ENCODE measurements around the gene OGG1. TPM values are rescaled to one million over a fixed set of nuclear protein-coding genes. Genes with fewer than 3 reads are reported as not detected.

OGG1 gene
- total RNA-seq, 2 experiments from 2014 or later: 35.7 to 36.5 TPM

DNA sequence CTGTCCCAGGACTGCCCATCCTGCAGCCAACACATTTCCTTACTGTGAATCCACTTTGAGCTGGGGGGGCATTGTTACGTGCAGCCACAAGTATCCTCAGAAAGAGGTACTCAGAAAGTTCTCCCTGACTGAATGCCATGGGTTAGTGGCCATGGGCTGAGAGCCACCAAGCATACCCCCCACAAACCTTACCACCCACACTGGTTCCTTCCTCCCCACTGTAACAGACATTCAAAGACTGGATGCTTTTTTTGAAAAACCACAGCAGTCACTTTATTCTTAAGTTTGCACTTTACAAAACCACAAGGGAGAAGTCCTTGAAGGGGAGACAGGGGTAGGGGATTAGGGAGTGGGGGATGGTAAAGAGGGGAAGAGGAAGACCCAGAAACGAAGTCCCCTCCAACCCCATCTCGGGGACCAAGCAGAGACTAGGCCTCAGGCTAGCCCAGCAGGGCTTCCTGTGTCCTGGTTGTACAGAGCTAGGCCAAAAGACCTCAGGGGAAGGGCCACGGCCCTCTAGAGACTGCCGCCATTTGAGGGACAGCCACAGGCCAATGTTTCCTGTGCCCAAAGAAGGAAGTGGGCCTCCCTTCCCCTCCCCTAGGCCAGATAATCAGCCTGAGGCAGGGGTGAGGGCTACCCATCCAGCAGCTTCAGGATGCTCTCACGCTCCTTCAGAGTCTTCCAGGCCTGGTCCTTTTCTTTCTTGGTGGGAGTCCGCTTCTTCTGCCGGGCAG, 30.1 kb downstream of the OGG1 start:
- intact Hi-C loops (cut with micrococcal nuclease): loop anchor here (2.0 kb wide), 1 partner anchor 383 kb away; the partner anchor contains the start of gene SETD5
- ChIA-PET POLR2A (interaction anchor here (0.8 to 2.9 kb wide), 6 partner anchors 10 to 166 kb away, joined by 3 to 15 read pairs (median 6); partner anchors contain the start of genes ARPC4, CAMK1 and TADA3), CTCF (interaction anchor here (0.6 to 1.2 kb wide), 3 partner anchors 10 to 153 kb away, joined by 3 to 6 read pairs (median 3); no protein-coding TSS in a partner anchor)
- Mint-ChIP-seq H3K4me1 (ENCODE audit: low read depth) (peaks cover 62% of the 10 kb centered on the region), H3K9me3 (no peaks in the 10 kb centered on the region), H3K4me3 (peak overlapping the region; percentile 39), H3K27ac (peak overlapping the region; percentile 93), H3K27me3 (no peaks in the 10 kb centered on the region), H3K36me3 (peaks cover 38% of the 10 kb centered on the region)
- DNase-seq: peak; percentile 62

DNA sequence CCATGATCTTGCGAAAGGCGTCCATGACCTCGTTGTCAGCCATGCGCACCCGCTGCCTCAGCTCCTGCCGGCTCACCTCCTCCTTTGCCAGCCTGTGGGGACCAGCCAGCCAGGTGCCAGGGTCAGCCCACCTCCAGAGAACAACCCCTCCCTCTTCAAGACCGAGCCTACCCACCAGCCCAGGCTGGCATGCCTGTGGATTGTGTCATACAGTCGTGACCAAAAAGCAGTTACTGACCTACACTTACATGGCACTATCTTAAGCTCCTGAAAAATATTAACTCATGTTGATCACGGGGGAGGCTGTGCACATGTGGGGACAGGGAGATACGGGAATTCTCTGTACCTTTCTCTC, 30.7 kb downstream of the OGG1 start:
- CTCF ChIA-PET: interaction anchor here (0.6 to 1.2 kb wide), 4 partner anchors 10 to 207 kb away, joined by 3 to 4 read pairs (median 3); partner anchors contain the start of gene IL17RC
- POLR2A ChIA-PET: interaction anchor here (0.8 to 2.9 kb wide), 6 partner anchors 10 to 166 kb away, joined by 3 to 15 read pairs (median 6); partner anchors contain the start of genes ARPC4, CAMK1 and TADA3
- no peak for DNase-seq
- Mint-ChIP-seq H3K4me3 (peak overlapping the region; percentile 39), H3K36me3 (peaks cover 44% of the 10 kb centered on the region), H3K4me1 (ENCODE audit: low read depth) (peaks cover 60% of the 10 kb centered on the region), H3K27me3 (no peaks in the 10 kb centered on the region), H3K9me3 (no peaks in the 10 kb centered on the region), H3K27ac (peak overlapping the region; percentile 93)
- intact Hi-C loops (cut with micrococcal nuclease): no loop called here

DNA sequence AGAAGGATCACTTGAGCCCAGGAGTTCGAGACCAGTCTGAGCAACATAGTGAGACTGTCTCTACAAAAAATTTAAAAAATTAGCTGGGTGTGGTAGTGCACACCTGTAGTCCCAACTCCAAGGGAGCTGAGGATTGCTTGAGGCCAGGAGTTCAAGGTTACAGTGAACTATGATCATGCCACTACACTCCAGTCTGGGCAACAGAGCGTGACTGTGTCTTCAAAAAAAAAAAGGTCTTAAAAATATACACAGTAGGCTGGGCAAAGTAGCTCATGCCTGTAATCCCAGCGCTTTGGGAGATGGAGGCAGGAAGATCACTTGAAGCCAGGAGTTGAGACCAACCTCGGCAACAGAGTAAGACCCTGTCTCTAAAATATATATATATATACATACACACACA, 31.2 kb downstream of the OGG1 start:
- H3K27ac Mint-ChIP-seq: peak overlapping the region; percentile 93
- DNase-seq: no peak

DNA sequence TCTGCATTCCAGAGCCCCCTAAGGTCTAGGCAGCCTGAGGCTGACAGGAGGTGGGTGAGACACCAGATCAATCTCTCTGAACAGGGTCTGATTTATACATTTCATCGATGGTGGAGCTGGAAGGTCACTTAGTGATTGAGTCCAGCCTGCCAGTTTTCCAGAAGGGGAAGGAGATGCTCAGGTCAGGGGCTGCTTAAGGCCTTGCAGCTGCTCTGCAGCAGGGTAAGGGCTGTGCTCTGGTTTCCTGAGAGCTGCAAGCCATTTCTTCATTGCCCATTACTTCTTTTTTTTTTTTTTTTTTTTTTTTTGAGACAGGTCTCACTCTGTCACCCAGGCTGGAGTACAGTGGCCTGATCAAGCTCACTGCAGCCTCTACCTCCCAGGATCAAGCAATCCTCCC, 31.8 kb downstream of the OGG1 start:
- intact Hi-C loops (cut with micrococcal nuclease): no loop called here
- Mint-ChIP-seq H3K4me1 (ENCODE audit: low read depth) (peaks cover 62% of the 10 kb centered on the region), H3K36me3 (peaks cover 53% of the 10 kb centered on the region), H3K9me3 (no peaks in the 10 kb centered on the region), H3K27ac (no peak overlapping the region), H3K27me3 (no peaks in the 10 kb centered on the region), H3K4me3 (no peak overlapping the region)
- POLR2A ChIA-PET: interaction anchor here (2.9 kb wide), 1 partner anchor 9 kb away, joined by 15 read pairs; no protein-coding TSS in a partner anchor
- DNase-seq: no peak
- CTCF ChIA-PET: interaction anchor here (0.6 to 1.3 kb wide), 5 partner anchors 11 to 428 kb away, joined by 3 to 8 read pairs (median 3); partner anchors contain the start of genes ARPC4, CRELD1, OGG1 and TADA3

More for the DNA sequence above, 31.2 kb downstream of the OGG1 start:
- Mint-ChIP-seq H3K4me3 (no peak overlapping the region), H3K36me3 (peaks cover 48% of the 10 kb centered on the region), H3K27me3 (no peaks in the 10 kb centered on the region), H3K9me3 (no peaks in the 10 kb centered on the region), H3K4me1 (ENCODE audit: low read depth) (peaks cover 60% of the 10 kb centered on the region)
- ChIA-PET CTCF (interaction anchor here (0.6 to 0.9 kb wide), 3 partner anchors 136 to 428 kb away, joined by 3 to 4 read pairs (median 3); partner anchors contain the start of gene IL17RC), POLR2A (interaction anchor here (1.8 to 2.9 kb wide), 2 partner anchors 10 to 12 kb away, joined by 8 to 15 read pairs; partner anchors contain the start of genes ARPC4 and TADA3)
- intact Hi-C loops (cut with micrococcal nuclease): no loop called here

DNA sequence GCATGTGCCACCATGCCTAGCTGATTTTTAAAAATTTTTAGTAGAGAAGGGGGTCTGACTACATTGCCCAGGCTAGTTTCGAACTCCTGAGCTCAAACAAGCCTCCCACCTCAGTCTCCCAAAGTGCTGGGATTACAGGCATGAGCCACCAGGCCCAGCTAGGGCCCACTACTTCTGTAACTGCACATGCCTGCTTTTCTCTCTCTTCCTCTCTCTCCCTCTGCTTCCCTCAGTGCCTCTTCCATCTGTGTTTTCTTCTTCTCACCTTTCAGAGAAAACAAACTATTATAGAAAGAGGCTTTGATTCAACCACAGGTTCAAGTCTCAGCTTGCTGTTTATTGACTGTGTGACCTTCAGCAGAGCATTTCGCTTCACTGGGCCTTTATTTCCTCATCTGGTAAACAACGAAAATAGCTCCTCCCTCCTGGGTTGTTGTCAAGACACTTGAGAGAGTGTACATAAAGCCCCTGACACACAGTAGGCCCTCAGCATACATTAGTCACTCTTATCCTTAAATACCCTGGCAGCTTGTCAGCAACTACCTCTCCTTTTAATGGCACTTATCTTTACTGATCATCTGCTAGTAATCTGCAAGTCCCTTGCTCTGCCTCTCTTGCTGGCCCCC, 32.3 kb downstream of the OGG1 start:
- intact Hi-C loops (cut with micrococcal nuclease): no loop called here

DNA sequence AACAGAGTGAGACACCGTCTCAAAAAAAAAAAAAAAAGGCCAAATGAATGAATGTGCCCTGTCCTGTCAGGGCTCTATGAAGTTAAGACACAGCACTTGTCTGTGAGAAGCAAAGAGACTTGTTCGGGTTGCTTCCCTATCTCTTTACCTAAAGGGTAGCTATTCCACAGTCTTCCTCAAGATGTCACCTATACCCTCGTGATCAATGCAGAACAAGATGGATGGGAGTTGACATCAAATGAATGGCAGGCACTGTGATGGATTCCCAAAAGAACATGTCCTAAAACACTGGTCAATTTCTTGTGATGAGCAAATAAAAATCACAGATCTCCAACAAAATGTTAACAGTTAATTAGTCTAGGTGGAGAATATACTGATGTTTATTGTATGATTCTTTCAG, 33.0 kb downstream of the OGG1 start:
- H3K27ac Mint-ChIP-seq: no peak overlapping the region
- no peak for DNase-seq
- POLR2A ChIA-PET: interaction anchor here (2.9 kb wide), 1 partner anchor 8 kb away, joined by 15 read pairs; no protein-coding TSS in a partner anchor
- no peaks in the 10 kb centered on the region for H3K9me3 Mint-ChIP-seq
- CTCF ChIA-PET: interaction anchor here (1.0 to 1.3 kb wide), 2 partner anchors 10 to 164 kb away, joined by 3 to 8 read pairs; partner anchors contain the start of genes ARPC4 and TADA3
- no peak overlapping the region for H3K4me3 Mint-ChIP-seq
- intact Hi-C loops (cut with micrococcal nuclease): no loop called here
- H3K27me3 Mint-ChIP-seq: no peaks in the 10 kb centered on the region
- H3K4me1 Mint-ChIP-seq (ENCODE audit: low read depth): peaks cover 62% of the 10 kb centered on the region
- peaks cover 65% of the 10 kb centered on the region for H3K36me3 Mint-ChIP-seq

More for the DNA sequence above, 32.3 kb downstream of the OGG1 start:
- POLR2A ChIA-PET: interaction anchor here (2.9 kb wide), 1 partner anchor 9 kb away, joined by 15 read pairs; no protein-coding TSS in a partner anchor
- peaks cover 59% of the 10 kb centered on the region for H3K36me3 Mint-ChIP-seq
- H3K27ac Mint-ChIP-seq: no peak overlapping the region
- CTCF ChIA-PET: interaction anchor here (0.7 to 1.3 kb wide), 5 partner anchors 11 to 195 kb away, joined by 3 to 8 read pairs (median 3); partner anchors contain the start of genes ARPC4, CRELD1, OGG1 and TADA3
- no peaks in the 10 kb centered on the region for H3K27me3 Mint-ChIP-seq
- peaks cover 62% of the 10 kb centered on the region for H3K4me1 Mint-ChIP-seq (ENCODE audit: low read depth)
- H3K9me3 Mint-ChIP-seq: no peaks in the 10 kb centered on the region
- no peak for DNase-seq
- H3K4me3 Mint-ChIP-seq: no peak overlapping the region

DNA sequence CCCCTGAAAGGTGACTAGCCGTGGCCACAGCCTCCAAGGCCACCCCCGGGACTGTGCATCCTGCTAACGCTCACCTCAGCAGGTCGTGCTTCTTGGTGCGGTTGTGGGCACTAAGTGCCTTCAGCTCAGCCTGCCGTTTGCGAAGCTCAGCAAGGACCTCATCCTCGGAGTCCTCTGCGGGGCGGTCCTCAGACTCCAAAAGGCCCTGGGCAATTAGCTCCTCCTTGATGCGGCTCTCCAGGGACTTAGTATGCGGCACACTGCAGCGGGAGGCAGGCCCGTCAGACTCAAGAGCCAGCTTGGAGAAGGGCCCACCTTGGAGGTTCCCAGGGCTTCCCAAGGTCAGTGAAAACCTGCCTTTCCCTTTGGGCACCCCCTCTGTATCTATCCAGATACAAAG, 34.2 kb downstream of the OGG1 start:
- peaks cover 66% of the 10 kb centered on the region for H3K36me3 Mint-ChIP-seq
- intact Hi-C loops (cut with micrococcal nuclease): no loop called here
- POLR2A ChIA-PET: no interaction called here

DNA sequence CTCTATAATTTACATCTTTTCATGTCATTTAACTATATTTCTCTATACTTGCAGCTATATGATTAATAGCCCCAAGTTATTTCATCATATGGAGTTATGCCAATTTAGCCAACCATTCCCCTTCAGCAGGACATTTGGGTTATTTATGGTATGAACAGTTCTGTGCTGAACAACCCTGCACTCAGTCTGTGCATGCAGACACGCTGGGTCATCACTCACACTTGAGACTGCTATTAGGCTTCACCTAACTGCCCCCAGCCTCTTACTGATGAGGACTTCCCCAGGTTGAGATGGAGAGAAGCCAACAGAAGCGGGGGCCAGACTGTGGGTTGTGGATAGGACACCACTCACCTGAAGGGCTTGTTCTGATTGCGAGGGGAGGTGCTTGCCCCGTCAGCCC, 35.2 kb downstream of the OGG1 start:
- DNase-seq: no peak
- POLR2A ChIA-PET: no interaction called here

More for the DNA sequence above, 34.2 kb downstream of the OGG1 start:
- no peak overlapping the region for H3K4me3 Mint-ChIP-seq
- no peak overlapping the region for H3K27ac Mint-ChIP-seq
- CTCF ChIA-PET: no interaction called here
- no peak for DNase-seq
- peaks cover 55% of the 10 kb centered on the region for H3K4me1 Mint-ChIP-seq (ENCODE audit: low read depth)
- no peaks in the 10 kb centered on the region for H3K9me3 Mint-ChIP-seq
- H3K27me3 Mint-ChIP-seq: no peaks in the 10 kb centered on the region

DNA sequence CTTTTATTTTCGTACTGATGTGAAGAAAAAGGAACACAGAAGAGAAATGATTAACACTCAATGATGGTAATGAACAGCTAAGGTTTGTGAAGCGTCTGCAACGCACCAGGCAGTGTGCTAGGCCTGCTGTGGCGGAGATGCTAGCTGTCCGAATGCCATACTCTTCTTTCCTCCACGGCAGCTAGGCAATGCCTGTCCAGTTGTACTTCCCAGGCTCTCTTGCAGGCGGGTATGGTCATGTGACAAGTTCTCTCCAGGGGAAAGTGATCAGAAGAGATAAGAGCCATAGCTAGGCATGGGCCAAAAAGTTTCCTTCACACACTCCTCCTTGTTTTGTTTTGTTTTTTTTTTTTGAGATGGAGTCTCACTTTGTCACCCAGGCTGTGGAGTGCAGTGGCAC, 35.9 kb downstream of the OGG1 start:
- no peak overlapping the region for H3K27ac Mint-ChIP-seq

More for the DNA sequence above, 35.2 kb downstream of the OGG1 start:
- H3K4me3 Mint-ChIP-seq: no peak overlapping the region
- H3K27ac Mint-ChIP-seq: no peak overlapping the region
- H3K4me1 Mint-ChIP-seq (ENCODE audit: low read depth): peaks cover 55% of the 10 kb centered on the region
- H3K36me3 Mint-ChIP-seq: peaks cover 71% of the 10 kb centered on the region
- H3K27me3 Mint-ChIP-seq: no peaks in the 10 kb centered on the region
- no peaks in the 10 kb centered on the region for H3K9me3 Mint-ChIP-seq
- CTCF ChIA-PET: no interaction called here
- intact Hi-C loops (cut with micrococcal nuclease): no loop called here

DNA sequence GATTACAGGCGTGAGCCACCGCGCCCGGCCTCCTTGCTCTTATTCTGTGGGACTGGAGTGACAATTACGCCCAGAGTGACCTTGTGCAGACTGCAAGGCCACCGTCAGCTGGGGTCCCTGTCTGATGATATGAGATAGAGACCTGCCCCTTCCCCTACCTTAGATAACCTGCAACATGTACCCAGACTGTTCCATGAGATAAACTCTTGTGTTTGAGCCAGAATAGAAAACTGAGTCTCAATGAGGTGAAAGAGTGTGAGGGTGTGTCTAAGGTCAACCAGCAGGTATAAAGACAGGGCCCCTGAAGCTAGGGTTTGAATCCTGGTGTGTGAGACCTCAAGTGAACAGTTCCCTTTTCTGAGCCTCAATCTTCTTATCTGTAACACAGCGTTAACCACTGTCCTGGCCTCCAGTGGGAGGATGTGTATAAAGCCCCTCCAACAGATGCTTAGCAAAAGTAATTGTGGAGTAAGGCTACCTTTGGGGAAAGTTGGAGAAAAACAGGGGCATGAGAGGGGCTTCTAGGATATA, 36.5 kb downstream of the OGG1 start:
- intact Hi-C loops (cut with micrococcal nuclease): no loop called here
- Mint-ChIP-seq H3K36me3 (peaks cover 72% of the 10 kb centered on the region), H3K27me3 (no peaks in the 10 kb centered on the region), H3K4me1 (ENCODE audit: low read depth) (peaks cover 56% of the 10 kb centered on the region), H3K4me3 (no peak overlapping the region), H3K9me3 (no peaks in the 10 kb centered on the region), H3K27ac (peak overlapping the region; percentile 65)
- ChIA-PET POLR2A (no interaction called here), CTCF (interaction anchor here (1.0 kb wide), 1 partner anchor 8 kb away, joined by 6 read pairs; no protein-coding TSS in a partner anchor)
- DNase-seq: no peak

More for the DNA sequence above, 35.9 kb downstream of the OGG1 start:
- intact Hi-C loops (cut with micrococcal nuclease): no loop called here
- ChIA-PET POLR2A (no interaction called here), CTCF (no interaction called here)
- Mint-ChIP-seq H3K27me3 (no peaks in the 10 kb centered on the region), H3K36me3 (peaks cover 71% of the 10 kb centered on the region), H3K4me3 (no peak overlapping the region), H3K4me1 (ENCODE audit: low read depth) (peaks cover 55% of the 10 kb centered on the region), H3K9me3 (no peaks in the 10 kb centered on the region)
- DNase-seq: no peak

DNA sequence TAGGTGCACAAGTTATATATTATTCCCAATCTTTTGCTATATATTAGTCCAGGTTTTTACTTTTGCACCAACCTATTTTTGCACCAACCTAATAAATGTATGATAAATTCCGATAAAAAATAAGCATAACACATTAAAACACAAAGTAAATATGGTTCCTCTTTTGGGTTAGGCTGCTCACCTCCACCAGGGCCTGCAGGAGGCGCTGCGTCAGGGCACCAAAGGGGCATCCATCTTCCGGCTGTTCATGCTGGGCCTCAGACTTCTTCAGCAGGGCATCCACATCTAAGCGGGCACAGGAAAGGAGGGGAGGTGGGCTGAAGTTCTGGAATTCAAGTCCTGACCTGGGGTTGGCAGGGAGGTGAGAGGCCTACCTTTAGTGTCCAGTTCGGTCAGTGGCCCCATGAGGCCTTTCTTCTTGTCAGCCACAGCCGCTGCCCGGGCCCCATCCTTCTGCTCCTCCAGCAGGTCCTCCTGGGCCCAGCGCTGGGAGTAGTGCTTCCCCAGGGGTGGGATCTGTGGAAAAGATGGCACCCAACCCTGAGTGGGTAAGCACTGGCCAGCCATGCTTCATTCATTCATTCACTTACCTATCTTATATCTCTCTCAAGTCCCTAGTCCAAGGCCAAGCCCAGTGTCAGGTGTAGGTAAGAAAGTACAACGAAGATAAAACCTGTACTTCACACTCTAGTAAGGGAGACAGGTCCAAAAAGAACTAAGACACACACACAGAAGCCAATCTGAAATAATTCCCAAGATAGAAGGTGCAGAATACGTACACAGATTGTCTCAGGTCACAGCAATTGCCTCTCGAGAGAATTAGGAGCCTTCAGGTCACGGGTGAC, 37.3 kb downstream of the OGG1 start:
- peak; percentile 41 for DNase-seq
- peak overlapping the region; percentile 91 for H3K27ac Mint-ChIP-seq
- intact Hi-C loops (cut with micrococcal nuclease): loop anchor here (1.0 kb wide), 1 partner anchor 9 kb away; no protein-coding TSS in a partner anchor
- peaks cover 71% of the 10 kb centered on the region for H3K36me3 Mint-ChIP-seq
- H3K4me3 Mint-ChIP-seq: peak overlapping the region; percentile 11
- ChIA-PET POLR2A (interaction anchor here (1.2 kb wide), 1 partner anchor 9 kb away, joined by 9 read pairs; no protein-coding TSS in a partner anchor), CTCF (interaction anchor here (0.6 to 1.2 kb wide), 4 partner anchors 9 to 30 kb away, joined by 3 to 6 read pairs (median 3); no protein-coding TSS in a partner anchor)
- H3K9me3 Mint-ChIP-seq: no peaks in the 10 kb centered on the region
- no peaks in the 10 kb centered on the region for H3K27me3 Mint-ChIP-seq
- peaks cover 59% of the 10 kb centered on the region for H3K4me1 Mint-ChIP-seq (ENCODE audit: low read depth)
